Activated gamma-delta T cell treated with Interleukin-2 at 50 U/mL for 16 hours (primary cell): ENCODE measurements around the gene NOD1.
"Not testable (repeated sequence)": the region's sequence is repeated elsewhere in the genome, so short reads cannot be mapped to it uniquely, and the experiment has no call there.

ENCODE experiments used
- DNase-seq: peaks from one replicate; pipeline ENCODE4 v3.0.0-alpha.2; 2020

Gene NOD1

GRCh38 chr7:30411173-30411572 is 67.4 kb downstream of the NOD1 start:
- DNase-seq, result no peak

DNA sequence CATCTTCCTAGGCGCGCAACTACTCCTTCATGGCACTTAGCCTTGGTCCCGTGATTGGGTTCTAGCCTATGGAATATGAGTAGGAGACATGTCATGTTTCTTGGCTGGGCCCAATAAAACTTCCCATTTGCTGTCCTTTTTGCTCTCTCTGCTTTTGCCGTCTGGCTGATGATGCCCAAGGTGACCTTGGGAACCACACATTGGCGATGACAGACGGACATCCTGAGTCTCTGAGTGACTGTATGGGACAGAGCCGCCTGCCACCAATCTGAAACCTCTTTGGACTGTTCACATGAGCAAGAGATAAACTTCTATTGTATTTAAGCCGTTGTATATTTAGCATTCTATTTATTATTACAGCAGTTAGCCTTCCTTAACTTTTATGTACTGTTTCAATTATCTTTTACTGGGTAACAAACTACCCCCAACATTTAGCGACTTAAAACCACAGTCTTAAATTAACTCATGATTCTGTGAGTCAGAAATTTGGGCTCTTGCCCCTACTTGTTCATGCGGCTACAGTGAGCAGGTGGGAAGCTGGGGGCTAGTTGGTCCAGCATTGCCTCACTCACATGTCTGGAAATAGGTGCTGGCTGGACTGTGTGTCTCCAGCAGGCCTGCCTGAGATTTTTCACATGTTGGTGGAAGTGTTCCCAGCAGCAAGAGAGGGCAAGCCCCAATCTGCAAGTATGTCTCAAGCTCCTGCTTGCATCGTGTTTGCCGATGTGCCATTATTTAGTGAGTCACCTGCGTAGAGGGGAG is 71.7 kb downstream of the NOD1 start:
- DNase-seq, result no peak

DNA sequence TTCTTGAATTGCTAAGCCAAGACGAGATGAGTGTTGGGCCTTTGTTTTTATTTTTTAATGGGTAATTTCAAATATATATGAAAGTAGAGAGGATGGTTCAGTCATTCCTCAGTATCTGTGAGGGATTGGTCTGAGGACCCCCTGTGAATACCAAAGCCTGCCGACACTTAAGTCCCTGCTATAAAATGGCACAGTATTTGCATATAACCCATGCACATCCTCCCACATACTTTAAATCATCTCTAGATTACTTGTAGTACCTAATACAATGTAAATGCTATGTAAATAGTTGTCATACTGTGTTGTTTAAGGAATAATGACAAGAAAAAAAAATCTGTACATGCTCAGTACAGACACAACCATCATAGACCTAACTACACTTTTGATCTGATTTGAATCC is 73.4 kb downstream of the NOD1 start:
- no peak for DNase-seq

DNA sequence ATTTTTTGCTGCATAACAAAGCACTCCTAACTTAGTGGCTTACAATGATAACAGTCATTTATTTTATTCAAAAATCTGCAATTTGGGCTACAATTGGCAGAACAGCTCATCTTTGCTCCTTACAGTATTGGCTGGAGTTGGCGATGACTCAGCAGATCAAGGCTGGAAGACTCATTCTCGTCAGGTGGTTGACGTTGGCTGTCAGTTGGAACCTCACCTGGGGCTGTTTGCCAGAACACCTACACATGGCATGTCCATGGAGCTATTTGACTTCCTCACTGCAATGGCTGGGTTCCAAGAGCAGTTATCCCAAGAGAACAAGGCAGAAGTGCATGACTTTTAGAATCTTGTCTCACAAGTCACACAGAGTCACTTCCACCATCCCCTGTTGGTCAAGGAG is 75.1 kb downstream of the NOD1 start:
- DNase-seq, result no peak

GRCh38 chr7:30396389-30396788 is 82.2 kb downstream of the NOD1 start:
- DNase-seq, result no peak

DNA sequence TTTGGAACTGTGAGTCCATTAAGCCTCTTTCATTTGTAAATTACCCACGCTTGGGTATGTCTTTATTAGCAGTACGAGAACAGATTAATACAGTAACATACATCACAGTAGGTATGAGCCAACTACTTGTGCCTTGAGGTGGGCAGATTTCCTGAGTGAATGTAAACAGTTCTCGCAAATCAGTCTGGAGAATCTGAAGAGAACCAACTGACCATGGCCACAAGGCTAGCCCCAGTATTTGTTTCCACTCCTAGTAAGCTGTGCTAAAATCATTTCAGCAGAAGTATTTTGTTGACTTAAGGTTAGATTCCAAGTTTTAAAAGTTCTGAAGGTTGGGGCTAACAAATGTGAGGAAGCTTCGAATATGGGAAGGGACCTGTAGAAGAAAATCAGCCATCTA is 82.9 kb downstream of the NOD1 start:
- DNase-seq, result no peak

DNA sequence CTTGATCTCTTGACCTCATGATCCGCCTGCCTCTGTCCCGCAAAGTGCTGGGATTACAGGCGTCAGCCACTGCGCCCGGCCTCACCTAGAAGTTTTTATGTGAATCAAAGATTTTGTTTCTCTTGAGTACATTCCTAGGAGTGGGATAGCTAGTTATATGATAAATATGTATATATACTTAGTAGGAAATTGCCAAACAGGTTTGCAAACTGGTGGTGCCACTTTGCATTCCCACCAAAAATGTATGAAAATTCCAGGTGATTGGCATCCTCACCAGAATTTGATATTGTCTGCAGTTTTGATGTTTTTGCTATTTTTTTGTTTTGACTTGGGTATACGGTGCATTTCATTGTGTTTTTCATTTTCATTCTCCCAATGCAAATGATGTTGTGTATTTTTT is 86.8 kb downstream of the NOD1 start:
- DNase-seq, result no peak

DNA sequence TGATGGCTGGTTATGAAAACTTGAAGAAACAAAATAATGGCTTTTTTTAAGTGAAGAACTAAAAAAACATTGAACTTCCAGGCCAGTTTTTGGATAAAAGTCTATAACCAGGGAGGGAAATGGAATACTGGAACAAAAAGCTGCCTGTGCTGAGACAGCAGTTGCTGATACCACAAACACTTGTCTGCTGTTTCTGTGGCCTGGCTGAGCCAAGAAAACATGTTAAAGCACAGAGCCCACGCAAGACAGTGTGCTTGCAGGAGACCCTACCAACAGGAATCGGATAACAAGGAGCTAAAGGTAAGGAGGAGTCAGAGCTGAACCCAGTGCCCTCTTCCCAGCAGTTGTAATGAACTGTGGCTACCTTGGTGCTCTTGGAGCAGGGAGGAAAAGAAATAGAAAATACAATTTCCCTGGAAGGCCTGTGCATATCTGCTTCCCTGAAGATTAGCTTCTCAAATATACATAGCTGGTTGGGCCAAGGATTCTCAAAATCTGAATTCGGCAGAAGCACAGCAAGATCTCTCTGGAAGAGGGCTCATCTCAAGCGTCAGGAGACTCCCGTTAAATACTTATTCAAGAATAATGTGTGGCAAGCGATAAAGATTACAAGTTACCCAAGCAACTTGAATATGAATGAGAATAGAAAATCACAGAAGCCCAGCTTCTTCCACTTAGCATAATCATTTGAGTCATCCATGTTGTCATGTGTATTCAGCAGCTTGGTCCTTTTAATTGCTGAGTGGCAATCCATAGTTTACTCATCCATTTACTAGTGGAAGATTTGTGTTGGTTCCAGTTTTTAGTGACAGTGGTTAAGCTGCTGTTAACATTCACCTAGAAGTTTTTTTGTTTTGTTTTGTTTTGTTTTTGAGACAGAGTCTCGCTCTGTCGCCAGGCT is 87.6 kb downstream of the NOD1 start:
- DNase-seq, result no peak

- no peak for DNase-seq
Observed at GRCh38 chr7:30389791-30390190, 88.8 kb downstream of the NOD1 start.

DNA sequence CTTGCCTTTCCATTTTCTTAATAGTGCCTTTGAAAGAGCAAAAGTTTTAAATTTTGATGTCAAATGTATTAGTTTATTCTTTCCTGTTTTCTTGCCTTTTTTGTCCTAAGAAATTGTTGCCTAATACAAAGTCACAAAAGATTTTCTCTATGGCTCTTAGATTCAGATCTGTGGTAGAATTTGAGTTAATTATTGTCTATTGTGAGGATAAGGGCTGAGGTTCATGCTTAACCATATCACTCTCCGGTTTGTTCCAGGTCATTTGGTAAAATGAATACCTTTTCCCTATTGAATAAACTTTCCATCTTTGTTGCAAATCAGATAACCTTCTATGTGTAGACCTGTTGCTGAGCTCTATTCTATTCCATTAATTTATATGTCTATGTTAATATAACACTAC is 96.0 kb downstream of the NOD1 start:
- DNase-seq, result no peak

GRCh38 chr7:30380824-30381223 is 97.8 kb downstream of the NOD1 start:
- not testable (repeated sequence) for DNase-seq

GRCh38 chr7:30380294-30380693 is 98.3 kb downstream of the NOD1 start:
- no peak for DNase-seq

DNA sequence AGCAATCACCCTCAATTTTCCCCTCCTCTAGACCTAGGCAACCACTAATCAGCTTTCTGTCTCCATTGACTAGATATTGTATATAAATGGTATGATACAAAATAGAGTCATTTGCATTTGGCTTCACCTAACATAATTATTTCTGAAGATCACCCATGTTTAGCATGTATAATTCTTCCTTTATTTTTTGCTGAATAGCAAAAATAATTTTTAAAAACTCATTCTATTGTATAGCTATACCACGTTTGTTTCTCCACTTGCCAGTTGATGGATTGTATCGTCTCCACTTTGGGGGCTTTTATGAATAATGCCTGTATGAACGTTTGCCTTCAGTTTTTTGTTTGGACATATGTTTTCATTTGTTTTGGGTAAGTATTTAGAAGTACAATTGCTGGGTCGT is 98.8 kb downstream of the NOD1 start:
- DNase-seq, result no peak

- no peak for DNase-seq
Observed at GRCh38 chr7:30379131-30379530, 99.5 kb downstream of the NOD1 start.

DNA sequence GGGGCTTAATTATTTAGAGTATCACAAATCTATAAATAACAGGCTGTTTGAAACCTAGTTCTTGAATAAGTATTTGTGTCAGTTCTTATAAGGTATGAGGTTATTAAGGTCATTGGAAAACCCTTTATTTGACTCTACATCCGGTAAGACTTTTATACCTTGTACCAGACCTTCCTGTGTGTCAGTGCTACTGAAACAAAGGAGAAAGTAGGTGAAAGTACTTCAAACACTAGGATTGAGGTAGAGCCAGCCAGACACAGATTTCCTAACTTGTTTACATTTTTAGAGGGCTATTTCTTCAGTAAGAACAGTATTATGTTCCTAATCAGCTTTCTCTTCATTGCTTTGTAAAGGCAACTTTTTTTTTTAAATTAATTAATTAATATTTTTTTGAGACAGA is 100.3 kb downstream of the NOD1 start:
- no peak for DNase-seq
